NCI-H510A (cell line): ENCODE results near the gene ANKRD55.
A peak's percentile ranks its signal among the peaks of the same experiment; 100 is the strongest.
"Not testable (repeated sequence)": the region's sequence is repeated elsewhere in the genome, so short reads cannot be mapped to it uniquely, and the experiment has no call there.

Experiments
- DNase-seq: peaks from one replicate; lab custom pipeline; 2025; lab: John Stamatoyannopoulos, UW

Gene ANKRD55

DNA sequence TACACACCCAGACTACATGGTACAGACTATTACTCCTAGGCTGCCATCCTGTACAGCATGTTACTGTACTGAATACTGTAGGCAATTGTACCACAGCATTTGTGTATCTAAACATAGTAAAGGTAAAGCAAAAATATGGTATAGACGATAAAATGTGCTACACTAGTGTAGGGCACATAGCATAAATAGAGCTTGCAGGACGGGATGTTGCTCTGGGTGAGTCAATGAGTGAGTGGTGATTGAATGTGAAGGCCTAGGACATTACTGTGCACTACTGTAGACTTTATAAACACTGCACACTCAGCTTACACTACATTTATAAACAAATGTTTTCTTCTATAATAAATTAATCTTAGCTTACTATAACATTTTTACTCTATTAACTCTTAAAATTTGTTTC, 25.6 kb downstream of the ANKRD55 start:
- DNase-seq: no peak

GRCh38 chr5:56206126-56206910, 26.8 kb downstream of the ANKRD55 start:
- DNase-seq: no peak

DNA sequence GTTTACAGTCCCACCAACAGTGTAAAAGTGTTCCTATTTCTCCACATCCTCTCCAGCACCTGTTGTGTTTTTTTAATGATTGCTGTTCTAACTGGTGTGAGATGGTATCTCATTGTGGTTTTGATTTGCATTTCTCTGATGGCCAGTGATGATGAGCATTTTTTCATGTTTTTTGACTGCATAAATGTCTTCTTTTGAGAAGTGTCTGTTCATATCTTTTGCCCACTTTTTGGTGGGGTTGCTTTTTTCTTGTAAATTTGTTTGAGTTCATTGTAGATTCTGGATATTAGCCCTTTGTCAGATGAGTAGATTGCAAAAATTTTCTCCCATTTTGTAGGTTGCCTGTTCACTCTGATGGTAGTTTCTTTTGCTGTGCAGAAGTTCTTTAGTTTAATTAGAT, 29.2 kb downstream of the ANKRD55 start:
- DNase-seq: not testable (repeated sequence)

DNA sequence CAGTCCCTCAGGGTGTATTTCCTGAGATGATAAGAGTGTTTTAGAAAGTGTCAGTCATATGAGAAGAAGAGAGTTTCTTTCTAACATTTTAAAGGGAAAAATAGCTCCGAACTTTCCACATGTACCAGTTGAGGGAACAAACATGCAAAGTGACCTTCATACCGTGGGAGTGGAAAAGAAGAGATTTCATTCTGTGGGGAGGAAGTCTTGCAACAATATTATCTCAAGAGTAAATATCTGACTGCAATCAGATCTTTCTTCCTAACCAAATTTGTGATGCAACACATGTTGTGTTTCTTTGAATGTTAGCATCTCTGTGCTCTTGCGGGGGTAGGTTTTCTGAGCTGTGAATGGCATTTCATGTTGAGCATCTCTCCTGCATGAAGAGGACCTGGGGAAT, 30.6 kb downstream of the ANKRD55 start:
- DNase-seq: no peak

GRCh38 chr5:56201762-56202261, 31.3 kb downstream of the ANKRD55 start:
- not testable (repeated sequence) for DNase-seq

GRCh38 chr5:56200971-56201666, 32.0 kb downstream of the ANKRD55 start:
- DNase-seq: peak; percentile 12

DNA sequence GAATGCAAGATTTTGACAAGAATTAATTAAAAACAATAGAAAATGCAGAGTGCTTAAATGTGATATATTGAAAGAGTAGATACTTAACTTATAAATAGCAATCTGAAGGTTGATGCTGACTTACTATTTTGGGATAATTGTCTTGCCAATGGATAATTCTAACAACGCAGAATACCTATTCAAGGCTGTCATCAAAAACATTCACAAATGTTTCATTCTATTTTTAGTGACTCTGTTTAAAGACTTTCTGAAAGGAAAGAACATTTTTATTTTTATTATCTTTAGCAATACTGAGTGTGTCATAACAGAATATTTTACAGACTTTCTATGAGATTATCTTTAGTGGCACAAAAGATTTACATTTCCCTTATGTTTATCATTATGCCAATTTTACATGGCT, 38.1 kb downstream of the ANKRD55 start:
- no peak for DNase-seq

DNA sequence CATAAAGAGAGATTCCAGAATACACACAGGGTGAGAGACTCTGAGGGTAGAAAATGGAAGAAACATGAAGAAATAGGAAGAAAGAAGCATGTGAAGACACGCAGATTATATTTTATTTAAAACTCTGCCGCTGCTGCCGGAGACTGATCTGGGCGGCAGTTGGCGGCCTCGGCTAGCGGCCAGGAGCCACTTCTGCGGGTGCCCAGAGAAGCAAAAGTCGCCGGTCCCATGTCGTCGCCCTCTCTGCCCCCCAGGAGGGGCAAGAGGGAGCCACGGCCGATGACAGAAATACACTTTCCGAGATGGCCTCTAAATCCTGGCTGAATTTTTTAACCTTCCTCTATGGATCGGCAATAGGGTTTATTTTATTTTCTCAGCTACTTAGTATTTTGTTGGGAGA, 40.9 kb downstream of the ANKRD55 start:
- no peak for DNase-seq

DNA sequence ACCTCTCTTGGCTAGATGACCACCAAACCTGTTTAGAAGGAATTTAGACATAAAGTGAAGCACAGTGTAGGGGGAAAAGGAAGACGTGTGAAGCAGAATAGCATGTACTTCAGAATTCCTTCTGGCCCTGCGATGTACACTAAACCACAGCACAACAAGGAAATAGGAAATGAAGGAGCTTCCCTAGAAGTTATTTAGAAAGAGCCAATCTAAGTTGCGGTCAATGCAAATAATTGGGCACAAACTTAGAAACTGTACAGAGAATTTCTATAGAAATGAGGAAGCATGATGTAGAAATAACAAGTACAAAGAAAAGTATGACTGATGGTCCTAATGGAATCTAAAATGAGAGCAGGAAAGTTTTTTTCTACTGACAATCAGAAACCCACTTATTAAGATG, 41.5 kb downstream of the ANKRD55 start:
- DNase-seq: no peak

DNA sequence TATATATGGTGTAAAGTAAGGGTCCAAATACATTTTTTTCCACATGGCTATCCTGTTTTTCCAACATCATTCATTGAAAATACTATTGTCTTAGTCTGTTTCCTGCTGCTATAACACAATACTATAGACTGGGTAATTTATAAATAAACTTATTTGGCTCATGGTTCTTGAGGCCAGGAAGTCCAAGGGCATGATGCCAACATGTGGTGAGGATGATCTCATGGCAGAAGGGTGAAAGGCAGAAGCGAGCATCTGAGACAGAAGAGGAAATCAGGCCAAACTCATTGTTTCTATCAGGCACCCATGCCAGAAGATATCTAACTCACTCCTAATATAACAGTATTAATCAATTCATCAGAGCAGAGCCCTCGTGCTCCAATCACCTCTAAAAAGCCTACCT, 42.6 kb downstream of the ANKRD55 start:
- DNase-seq: no peak

DNA sequence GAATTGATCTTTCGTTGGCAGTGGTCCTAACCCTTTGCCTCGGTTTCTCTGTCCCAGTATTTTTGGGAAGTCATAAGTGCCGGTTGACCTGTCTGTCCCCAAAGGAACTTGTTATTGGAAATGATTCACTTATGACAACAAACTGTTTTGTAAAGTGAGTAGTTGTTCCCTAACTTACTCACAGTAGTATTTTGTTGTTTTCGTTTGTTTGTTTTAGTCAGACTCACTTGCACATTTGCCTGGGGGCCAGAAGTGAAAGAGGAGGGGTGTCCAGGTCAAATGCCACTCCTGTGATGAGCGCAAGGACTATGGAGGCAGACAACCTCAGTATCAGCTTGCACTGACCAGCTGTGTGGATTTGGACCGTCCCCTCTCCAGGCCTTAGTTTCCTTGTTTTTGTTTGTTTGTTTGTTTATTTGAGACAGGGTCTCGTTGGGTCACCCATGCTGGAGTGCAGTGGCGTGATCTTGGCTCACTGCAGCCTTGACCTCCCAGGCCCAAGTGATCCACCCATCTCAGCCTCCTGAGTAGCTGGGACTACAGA, 47.3 kb downstream of the ANKRD55 start:
- DNase-seq: no peak

- DNase-seq: no peak
Observed at GRCh38 chr5:56183506-56183905, 49.6 kb downstream of the ANKRD55 start.

- DNase-seq: no peak
Observed at GRCh38 chr5:56179442-56179841, 53.7 kb downstream of the ANKRD55 start.

GRCh38 chr5:56178823-56179222, 54.3 kb downstream of the ANKRD55 start:
- no peak for DNase-seq

- no peak for DNase-seq
Observed at GRCh38 chr5:56176871-56177533, 56.1 kb downstream of the ANKRD55 start.

DNA sequence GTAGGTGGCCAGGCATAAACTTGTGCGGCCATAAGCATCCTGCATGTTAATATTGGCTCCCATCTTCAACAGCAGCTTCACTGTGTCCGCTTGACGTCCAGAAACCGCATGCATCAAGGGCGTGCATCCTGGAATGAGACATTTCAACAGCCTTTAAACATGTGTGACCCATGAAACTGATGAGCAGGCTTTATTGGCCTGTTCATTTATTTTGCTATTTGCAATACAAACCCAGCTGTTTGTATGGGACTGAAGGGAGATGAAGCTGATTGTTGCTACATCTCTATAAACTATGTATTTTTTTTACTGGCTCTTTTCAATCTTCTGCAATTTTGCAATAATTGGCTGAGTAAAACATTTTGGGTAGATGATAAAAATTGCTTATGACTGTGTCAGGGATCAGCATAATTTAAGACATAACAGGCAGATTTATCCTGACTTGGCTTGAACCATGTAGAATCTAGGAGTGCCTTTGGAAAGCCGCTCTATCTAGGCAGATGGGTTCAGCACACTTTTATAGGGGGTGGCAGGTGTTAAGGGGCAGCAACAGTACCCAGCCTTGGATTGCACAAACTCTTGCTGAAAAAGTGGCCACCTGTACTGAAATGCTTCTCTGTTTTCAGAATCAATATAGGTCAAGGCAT, 56.9 kb downstream of the ANKRD55 start:
- DNase-seq: no peak

DNA sequence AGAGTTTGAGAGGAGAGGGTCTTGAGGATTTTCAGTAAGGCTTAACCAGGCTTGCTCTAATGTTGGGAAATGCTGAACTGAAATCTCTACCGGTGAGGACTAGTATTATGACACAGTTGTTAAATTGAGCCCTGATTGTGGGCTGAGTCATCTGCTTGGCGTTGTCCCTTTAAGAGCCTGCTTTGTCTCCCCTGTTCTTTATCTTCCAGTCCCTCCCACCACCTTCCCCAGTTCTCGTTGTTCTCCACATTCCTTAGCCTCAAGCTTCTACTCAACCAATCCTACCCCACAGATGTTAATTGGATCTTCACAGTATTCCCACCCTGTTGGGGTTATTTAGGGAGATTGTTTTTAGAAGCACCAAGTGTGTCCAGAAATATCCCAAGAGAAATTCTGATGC, 57.6 kb downstream of the ANKRD55 start:
- no peak for DNase-seq

GRCh38 chr5:56175021-56175420, 58.1 kb downstream of the ANKRD55 start:
- DNase-seq: no peak

DNA sequence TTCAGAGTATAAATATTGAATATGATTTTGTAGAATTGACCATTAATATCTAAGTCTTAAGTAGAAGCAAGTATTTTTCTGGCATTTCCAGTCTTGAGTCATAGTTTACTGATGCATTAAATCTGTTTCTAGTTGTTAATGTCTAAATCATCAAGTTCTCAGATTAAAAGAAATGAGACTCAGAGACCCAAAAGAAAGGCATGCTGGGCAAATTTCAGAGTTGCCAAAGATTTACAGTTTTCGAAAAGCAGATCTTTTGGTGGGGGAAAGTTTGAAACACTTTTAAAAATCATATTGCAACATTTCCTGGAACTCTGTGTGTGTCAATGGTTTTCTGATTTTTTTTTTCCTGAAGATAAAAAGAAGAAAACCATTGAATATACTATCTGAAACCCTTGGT, 60.9 kb downstream of the ANKRD55 start:
- no peak for DNase-seq

GRCh38 chr5:56170557-56170956, 62.6 kb downstream of the ANKRD55 start:
- no peak for DNase-seq

DNA sequence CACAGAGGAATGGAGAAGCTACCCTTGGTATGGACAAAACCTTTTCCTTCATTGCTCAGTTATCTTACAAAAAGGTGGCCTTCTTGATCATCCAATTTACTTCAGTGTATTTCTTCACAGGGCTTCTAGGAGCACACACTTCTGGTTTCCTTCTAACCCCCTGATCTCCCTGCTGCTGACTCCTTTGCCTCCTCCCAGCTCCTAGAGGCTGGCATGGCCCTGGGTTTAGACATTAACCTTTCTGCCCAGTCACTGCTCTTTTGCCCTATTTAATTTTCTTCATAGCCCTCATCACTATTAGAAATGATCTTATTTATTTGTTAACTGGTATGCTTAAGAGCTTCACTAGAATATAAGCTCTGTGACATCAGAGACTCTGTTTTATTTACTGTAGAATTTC, 63.2 kb downstream of the ANKRD55 start:
- DNase-seq: no peak

DNA sequence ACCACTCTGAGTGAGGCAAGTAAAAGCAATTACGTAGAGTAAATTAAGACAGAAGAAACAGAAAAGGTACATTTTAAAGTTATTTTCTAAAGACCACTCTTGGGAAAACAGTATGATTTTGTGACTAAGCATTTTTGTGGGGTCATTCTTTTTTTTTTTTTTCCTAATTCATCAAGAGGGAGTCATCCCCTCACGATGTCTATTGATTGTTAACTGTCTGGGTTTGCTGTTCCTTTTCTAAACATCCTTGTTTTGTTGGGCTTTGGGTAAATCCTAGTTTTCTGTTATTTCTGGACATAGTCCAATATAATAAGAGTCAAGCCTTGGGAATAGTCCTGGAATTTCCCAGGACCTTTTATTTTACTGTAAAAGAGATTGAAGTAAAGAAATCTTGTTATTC, 63.8 kb downstream of the ANKRD55 start:
- DNase-seq: no peak
